ENCODE data around the gene SLC25A21. TPM values are rescaled to one million over a fixed set of nuclear protein-coding genes. Genes with fewer than 3 reads are reported as not detected.

SLC25A21 gene
- total and polyA plus RNA-seq, 2 of the 13 experiments (the other 11 are each of a cell fraction or from before 2014, with no cell fraction given), result 1.9 to 2.9 TPM

DNA sequence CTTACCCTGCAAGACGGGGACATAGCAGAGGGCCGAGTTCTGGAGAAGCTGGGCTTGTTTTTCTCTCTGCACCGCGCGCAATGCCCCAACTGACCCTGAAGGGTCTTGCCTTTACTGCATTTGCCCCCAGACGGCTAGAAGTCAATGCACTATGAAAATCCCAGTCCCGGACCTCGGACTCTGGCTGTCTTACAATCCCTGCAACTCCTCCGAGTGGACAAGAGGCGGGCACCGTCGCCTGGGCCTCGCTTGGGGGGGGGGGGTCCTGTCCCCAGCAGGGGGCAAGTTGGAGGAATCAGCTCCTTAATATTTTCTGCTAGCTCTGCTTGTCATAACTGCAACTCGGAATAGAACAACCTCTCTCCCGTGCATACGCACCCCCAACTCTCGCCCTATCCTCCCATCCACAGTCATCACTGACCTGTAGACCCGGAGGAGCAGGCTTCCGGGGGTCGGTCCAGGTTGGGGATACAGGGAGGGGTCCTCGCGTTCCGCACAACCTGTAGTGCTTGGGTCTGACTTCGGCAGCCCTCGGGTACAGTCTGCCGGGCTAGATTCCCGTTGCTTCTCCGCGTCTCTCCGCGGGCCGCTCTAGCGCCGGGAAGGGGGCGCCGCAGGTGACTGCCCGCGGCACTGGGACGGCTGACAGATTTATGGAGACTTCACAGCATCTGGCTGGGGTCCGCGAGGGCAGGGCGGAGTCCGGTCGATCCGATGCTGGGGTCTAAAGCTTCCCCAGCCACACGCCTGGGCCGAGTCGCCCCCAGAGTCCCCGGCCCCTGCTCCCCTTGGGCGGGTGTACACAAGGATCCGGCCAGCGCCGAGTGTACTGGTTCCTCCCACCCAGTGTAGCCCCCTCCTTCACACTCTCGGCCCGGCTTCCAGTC, 514.0 kb downstream of the SLC25A21 start (continued):
- TF ChIP-seq PBX2 (CRISPR knock-in tag; IDR thresholded peaks at IDR 0.05) (no peak), HMG20A (CRISPR knock-in tag; IDR thresholded peaks at IDR 0.05; ENCODE audit: borderline replicate concordance) (no peak), SYNCRIP (IDR thresholded peaks at IDR 0.05; ENCODE audit: insufficient read depth, low read depth, low read length) (no peak), ZNF251 (CRISPR knock-in tag; IDR thresholded peaks at IDR 0.05) (no peak; the same call in 1 of the 2 replicates), TRIM22 (IDR thresholded peaks at IDR 0.05) (no peak), ZNF660 (CRISPR knock-in tag; IDR thresholded peaks at IDR 0.05; ENCODE audit: borderline replicate concordance, low read depth) (no peak), TOE1 (CRISPR knock-in tag; IDR thresholded peaks at IDR 0.05) (no peak), CREM (IDR thresholded peaks at IDR 0.05) (no peak), CREM (CRISPR knock-in tag; IDR thresholded peaks at IDR 0.05) (no peak), JUN (CRISPR knock-in tag; IDR thresholded peaks at IDR 0.05) (no peak), ZSCAN20 (CRISPR knock-in tag; IDR thresholded peaks at IDR 0.05; ENCODE audit: borderline replicate concordance) (0 out of 2 replicates have a peak, but pooled peaks have one; percentile 49), DNMT1 (CRISPR knock-in tag; IDR thresholded peaks at IDR 0.05) (no peak), THAP7 (CRISPR knock-in tag; IDR thresholded peaks at IDR 0.05) (no peak), SKIL (CRISPR knock-in tag; IDR thresholded peaks at IDR 0.05; ENCODE audit: borderline replicate concordance) (no peak), ZNF343 (CRISPR knock-in tag; IDR thresholded peaks at IDR 0.05) (no peak), HNRNPUL1 (IDR thresholded peaks at IDR 0.05; ENCODE audit: low read depth, low read length) (no peak)
- TF ChIP-seq, protein P1, sequence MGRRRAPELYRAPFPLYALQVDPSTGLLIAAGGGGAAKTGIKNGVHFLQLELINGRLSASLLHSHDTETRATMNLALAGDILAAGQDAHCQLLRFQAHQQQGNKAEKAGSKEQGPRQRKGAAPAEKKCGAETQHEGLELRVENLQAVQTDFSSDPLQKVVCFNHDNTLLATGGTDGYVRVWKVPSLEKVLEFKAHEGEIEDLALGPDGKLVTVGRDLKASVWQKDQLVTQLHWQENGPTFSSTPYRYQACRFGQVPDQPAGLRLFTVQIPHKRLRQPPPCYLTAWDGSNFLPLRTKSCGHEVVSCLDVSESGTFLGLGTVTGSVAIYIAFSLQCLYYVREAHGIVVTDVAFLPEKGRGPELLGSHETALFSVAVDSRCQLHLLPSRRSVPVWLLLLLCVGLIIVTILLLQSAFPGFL (CRISPR knock-in tag; IDR thresholded peaks at IDR 0.05), result no peak
- TF ChIP-seq, protein P2, sequence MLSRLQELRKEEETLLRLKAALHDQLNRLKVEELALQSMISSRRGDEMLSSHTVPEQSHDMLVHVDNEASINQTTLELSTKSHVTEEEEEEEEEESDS (CRISPR knock-in tag; IDR thresholded peaks at IDR 0.05; ENCODE audit: borderline replicate concordance), result peak; percentile 55; the same call in 1 of the 2 replicates
- TF ChIP-seq, protein P3, sequence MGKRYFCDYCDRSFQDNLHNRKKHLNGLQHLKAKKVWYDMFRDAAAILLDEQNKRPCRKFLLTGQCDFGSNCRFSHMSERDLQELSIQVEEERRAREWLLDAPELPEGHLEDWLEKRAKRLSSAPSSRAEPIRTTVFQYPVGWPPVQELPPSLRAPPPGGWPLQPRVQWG (CRISPR knock-in tag; IDR thresholded peaks at IDR 0.05; ENCODE audit: borderline replicate concordance, low read depth), result no peak
